AG09309 (cell line): ENCODE measurements around the gene METTL15.

Source experiments
- DNase-seq: peaks from one replicate; pipeline ENCODE4 v3.0.0-alpha.2; 2010; ENCODE audit warnings: low read depth
- H3K4me3 ChIP-seq: 2 replicates; pipeline ENCODE4 v1.5.1; 2011; ENCODE audit warnings: mild to moderate bottlenecking, low read depth, low read length, moderate library complexity; ENCODE audit not compliant: control insufficient read depth
- TF ChIP-seq, protein P1 (sequence below): IDR thresholded peaks from 2 replicates; pipeline ENCODE4 v1.5.1; 2011; ENCODE audit warnings: mild to moderate bottlenecking, low read depth, low read length, inconsistent platforms; ENCODE audit not compliant: insufficient read depth, control insufficient read depth; ENCODE audit errors: missing control alignments

METTL15 gene

GRCh38 chr11:28142724-28143123 lies 34.5 kb downstream of the METTL15 start:
- H3K4me3 ChIP-seq: no peak overlapping the region
- TF ChIP-seq, protein P1, sequence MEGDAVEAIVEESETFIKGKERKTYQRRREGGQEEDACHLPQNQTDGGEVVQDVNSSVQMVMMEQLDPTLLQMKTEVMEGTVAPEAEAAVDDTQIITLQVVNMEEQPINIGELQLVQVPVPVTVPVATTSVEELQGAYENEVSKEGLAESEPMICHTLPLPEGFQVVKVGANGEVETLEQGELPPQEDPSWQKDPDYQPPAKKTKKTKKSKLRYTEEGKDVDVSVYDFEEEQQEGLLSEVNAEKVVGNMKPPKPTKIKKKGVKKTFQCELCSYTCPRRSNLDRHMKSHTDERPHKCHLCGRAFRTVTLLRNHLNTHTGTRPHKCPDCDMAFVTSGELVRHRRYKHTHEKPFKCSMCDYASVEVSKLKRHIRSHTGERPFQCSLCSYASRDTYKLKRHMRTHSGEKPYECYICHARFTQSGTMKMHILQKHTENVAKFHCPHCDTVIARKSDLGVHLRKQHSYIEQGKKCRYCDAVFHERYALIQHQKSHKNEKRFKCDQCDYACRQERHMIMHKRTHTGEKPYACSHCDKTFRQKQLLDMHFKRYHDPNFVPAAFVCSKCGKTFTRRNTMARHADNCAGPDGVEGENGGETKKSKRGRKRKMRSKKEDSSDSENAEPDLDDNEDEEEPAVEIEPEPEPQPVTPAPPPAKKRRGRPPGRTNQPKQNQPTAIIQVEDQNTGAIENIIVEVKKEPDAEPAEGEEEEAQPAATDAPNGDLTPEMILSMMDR: no peak
- no peak for DNase-seq

GRCh38 chr11:28144808-28145207 lies 36.6 kb downstream of the METTL15 start:
- TF ChIP-seq, protein P1: no peak
- H3K4me3 ChIP-seq: no peak overlapping the region
- DNase-seq: peak; percentile 14

DNA sequence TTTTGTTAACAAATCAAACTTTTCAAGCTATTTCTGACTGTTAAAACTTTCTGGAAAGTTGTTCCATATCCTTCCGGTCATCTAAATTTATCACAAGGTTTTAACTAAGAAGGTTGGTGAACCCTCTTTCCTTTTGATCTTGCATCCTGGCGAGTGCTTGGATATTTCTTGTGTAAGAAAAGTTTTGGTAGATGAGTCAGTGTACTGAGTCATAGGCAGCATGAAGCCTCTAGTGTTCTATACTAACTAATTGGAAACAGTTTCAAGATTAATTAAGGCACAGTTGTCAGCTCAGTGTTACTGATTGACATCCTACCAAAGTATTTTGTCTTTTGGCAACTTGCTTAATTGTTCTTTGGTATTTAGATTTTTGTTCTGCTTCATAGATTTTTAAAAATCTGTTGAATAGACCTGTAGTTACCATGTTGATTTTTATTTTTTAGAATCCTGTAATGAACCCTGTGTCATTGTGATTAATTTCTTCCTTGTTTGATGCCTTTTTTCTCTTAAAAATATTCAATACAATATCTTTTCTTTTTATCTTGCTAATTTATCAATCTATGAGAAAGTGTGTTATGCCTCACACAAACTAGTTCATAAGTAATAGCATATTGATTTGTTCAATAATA lies 38.0 kb downstream of the METTL15 start:
- DNase-seq: peak; percentile 67
- no peak overlapping the region for H3K4me3 ChIP-seq
- TF ChIP-seq, protein P1: no peak

GRCh38 chr11:28152743-28153142 lies 44.6 kb downstream of the METTL15 start:
- no peak overlapping the region for H3K4me3 ChIP-seq
- DNase-seq: no peak
- TF ChIP-seq, protein P1: no peak

- DNase-seq: no peak
- H3K4me3 ChIP-seq: no peak overlapping the region
- TF ChIP-seq, protein P1: no peak
Observed at GRCh38 chr11:28153586-28153985, 45.4 kb downstream of the METTL15 start.

DNA sequence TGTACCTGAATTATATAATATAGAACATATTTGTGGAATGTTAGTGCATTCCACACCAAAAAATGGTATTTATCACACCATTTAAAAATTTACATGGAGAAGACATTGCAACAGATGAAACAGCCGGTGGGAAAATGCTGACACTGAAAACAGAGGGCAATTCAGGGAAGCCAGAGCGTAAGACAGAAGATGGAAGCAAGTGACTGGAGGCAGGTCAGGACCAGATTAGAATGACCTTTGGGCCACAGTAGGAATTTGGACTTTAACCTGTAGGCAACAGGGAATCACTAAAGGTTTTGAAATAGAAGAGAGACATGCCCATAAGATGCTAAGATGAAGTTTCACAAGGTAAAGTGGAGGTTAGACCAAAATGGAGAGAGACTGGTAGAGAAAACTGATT lies 60.5 kb downstream of the METTL15 start:
- DNase-seq: no peak
- TF ChIP-seq, protein P1: no peak
- no peak overlapping the region for H3K4me3 ChIP-seq
